Measurements from ENCODE around the gene ERBIN.

DNA sequence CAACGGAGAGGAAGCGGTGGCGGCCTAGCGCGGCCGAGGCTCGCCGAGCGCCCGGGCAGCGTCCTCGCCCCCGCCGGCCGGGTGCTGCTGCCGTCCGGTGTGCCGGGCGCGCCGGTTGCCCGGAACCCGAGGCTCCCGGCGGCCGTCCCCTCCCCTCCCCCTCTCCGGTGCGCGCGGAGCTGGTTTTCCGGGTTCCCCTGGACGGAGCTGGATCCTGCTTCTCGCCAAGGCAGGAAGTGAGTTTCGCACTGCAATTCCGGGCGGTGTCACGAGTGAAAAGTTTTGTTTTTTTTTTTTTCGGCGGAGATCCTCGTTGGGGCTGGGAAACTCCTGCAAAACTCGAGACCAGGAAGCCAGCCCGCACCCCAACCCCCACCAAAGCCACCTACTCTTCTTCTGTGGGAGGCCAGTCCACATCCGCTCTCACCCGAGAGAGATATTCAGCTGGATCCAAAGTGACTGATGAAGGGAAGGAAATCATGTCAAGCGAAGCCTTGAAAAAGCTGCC is at the start of gene ERBIN:
- TF ChIP-seq CTCF (IDR thresholded peaks at IDR 0.05; ENCODE audit: insufficient read depth, low read length, poor library complexity, severe bottlenecking) (no peak), EZH2phosphoT487 (conservative IDR thresholded peaks at IDR 0.05; ENCODE audit: low read length) (no peak)
